HepG2 (cell line): ENCODE data around the gene COL8A1.

Experiments
- CHD4 ChIP-seq: fragments of 200-600 bp; sonication (generic); IDR thresholded peaks from 2 replicates; pipeline ENCODE4 v1.7.0; 2017; ENCODE audit warnings: mild to moderate bottlenecking, low read length, borderline replicate concordance
- EP300 ChIP-seq, 3 experiments: sonication (generic) in 1 of 3; formaldehyde crosslinking in 1 of 3; IDR thresholded peaks; 2 replicates each; pipeline versions ENCODE4 v1.5.1 to v1.6.1; 2011 to 2020; ENCODE audit warnings: low read depth in 2 of 3, low read length in 2 of 3, borderline replicate concordance in 1 of 3, improper control_type of control experiment in 1 of 3, mild to moderate bottlenecking in 1 of 3, missing genetic modification reagents in 1 of 3, moderate library complexity in 1 of 3
- FOXP1 ChIP-seq, 2 experiments: fragments of 450-650 bp in 1 of 2; IDR thresholded peaks; 2 replicates each; pipeline ENCODE4 v1.6.1; 2017 to 2018; ENCODE audit warnings: antibody characterized with exemption in 1 of 2
- HOXA9 ChIP-seq: sonication (generic); formaldehyde crosslinking; IDR thresholded peaks from 2 replicates; pipeline ENCODE4 v1.8.1; 2022; ENCODE audit warnings: missing genetic modification reagents, mild to moderate bottlenecking, moderate library complexity, borderline replicate concordance
- JUNB ChIP-seq: sonication (generic); formaldehyde crosslinking; IDR thresholded peaks from 2 replicates; pipeline ENCODE4 v1.8.0; 2022; ENCODE audit warnings: missing genetic modification reagents, mild to moderate bottlenecking, borderline replicate concordance
- REXO4 ChIP-seq: sonication (generic); formaldehyde crosslinking; IDR thresholded peaks from 2 replicates; pipeline ENCODE4 v1.8.0; 2022; ENCODE audit warnings: missing genetic modification reagents, mild to moderate bottlenecking, borderline replicate concordance
- ZBTB3 ChIP-seq: sonication (generic); formaldehyde crosslinking; IDR thresholded peaks from 2 replicates; pipeline ENCODE4 v1.4.0; 2020; ENCODE audit warnings: low read depth, mild to moderate bottlenecking, moderate library complexity, missing genetic modification reagents, borderline replicate concordance
- ZNF598 ChIP-seq: sonication (generic); formaldehyde crosslinking; IDR thresholded peaks from 2 replicates; pipeline ENCODE4 v1.5.1; 2020; ENCODE audit warnings: mild to moderate bottlenecking, missing genetic modification reagents, borderline replicate concordance
- ZSCAN20 ChIP-seq: sonication (generic); formaldehyde crosslinking; IDR thresholded peaks from 2 replicates; pipeline ENCODE4 v1.4.0; 2020; ENCODE audit warnings: missing genetic modification reagents, mild to moderate bottlenecking, borderline replicate concordance
- TF ChIP-seq, protein P1 (sequence below): sonication (generic); formaldehyde crosslinking; IDR thresholded peaks from 2 replicates; pipeline ENCODE4 v1.4.0; 2020; ENCODE audit warnings: missing genetic modification reagents, borderline replicate concordance
- TF ChIP-seq, protein P2 (sequence below): sonication (generic); formaldehyde crosslinking; IDR thresholded peaks from 2 replicates; pipeline ENCODE4 v1.5.0; 2020; ENCODE audit warnings: mild to moderate bottlenecking, missing genetic modification reagents, moderate library complexity
- TF ChIP-seq, protein P3 (sequence below): sonication (generic); formaldehyde crosslinking; IDR thresholded peaks from 2 replicates; pipeline ENCODE4 v1.4.0; 2020; ENCODE audit warnings: mild to moderate bottlenecking, missing genetic modification reagents, borderline replicate concordance

DNA sequence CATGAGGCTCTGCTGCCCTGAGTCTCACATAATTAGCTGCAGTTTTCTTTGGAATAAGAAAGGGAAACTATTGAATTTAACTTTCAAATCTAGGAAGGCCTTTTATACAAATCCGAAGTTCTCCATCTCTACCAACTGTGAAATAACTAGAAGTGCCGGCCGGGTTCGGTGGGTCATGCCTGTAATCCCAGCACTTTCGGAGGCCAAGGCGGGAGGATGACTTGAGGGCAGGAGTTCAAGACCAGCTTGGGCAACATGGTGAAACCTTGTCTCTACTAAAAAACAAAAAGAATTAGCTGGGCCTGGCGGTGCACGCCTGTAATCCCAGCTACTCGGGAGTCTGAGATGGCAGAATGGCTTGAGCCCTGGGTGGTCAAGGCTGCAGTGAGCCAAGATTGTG lies 43.6 kb downstream of the COL8A1 start:
- no peak for TF ChIP-seq HOXA9 (CRISPR knock-in tag)
- TF ChIP-seq, protein P1, sequence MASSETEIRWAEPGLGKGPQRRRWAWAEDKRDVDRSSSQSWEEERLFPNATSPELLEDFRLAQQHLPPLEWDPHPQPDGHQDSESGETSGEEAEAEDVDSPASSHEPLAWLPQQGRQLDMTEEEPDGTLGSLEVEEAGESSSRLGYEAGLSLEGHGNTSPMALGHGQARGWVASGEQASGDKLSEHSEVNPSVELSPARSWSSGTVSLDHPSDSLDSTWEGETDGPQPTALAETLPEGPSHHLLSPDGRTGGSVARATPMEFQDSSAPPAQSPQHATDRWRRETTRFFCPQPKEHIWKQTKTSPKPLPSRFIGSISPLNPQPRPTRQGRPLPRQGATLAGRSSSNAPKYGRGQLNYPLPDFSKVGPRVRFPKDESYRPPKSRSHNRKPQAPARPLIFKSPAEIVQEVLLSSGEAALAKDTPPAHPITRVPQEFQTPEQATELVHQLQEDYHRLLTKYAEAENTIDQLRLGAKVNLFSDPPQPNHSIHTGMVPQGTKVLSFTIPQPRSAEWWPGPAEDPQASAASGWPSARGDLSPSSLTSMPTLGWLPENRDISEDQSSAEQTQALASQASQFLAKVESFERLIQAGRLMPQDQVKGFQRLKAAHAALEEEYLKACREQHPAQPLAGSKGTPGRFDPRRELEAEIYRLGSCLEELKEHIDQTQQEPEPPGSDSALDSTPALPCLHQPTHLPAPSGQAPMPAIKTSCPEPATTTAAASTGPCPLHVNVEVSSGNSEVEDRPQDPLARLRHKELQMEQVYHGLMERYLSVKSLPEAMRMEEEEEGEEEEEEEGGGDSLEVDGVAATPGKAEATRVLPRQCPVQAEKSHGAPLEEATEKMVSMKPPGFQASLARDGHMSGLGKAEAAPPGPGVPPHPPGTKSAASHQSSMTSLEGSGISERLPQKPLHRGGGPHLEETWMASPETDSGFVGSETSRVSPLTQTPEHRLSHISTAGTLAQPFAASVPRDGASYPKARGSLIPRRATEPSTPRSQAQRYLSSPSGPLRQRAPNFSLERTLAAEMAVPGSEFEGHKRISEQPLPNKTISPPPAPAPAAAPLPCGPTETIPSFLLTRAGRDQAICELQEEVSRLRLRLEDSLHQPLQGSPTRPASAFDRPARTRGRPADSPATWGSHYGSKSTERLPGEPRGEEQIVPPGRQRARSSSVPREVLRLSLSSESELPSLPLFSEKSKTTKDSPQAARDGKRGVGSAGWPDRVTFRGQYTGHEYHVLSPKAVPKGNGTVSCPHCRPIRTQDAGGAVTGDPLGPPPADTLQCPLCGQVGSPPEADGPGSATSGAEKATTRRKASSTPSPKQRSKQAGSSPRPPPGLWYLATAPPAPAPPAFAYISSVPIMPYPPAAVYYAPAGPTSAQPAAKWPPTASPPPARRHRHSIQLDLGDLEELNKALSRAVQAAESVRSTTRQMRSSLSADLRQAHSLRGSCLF (CRISPR knock-in tag) = no peak
- TF ChIP-seq FOXP1 (IDR thresholded peaks at IDR 0.05) = no peak
- no peak for TF ChIP-seq FOXP1 (CRISPR knock-in tag; IDR thresholded peaks at IDR 0.05)
- TF ChIP-seq EP300 (IDR thresholded peaks at IDR 0.05; ENCODE audit: low read depth in 2 of 2, low read length in 2 of 2) = no peak
- no peak for TF ChIP-seq EP300 (CRISPR knock-in tag; IDR thresholded peaks at IDR 0.05; ENCODE audit: borderline replicate concordance)
- no peak for TF ChIP-seq JUNB (CRISPR knock-in tag)
- no peak for TF ChIP-seq ZNF598 (CRISPR knock-in tag)
- TF ChIP-seq, protein P2, sequence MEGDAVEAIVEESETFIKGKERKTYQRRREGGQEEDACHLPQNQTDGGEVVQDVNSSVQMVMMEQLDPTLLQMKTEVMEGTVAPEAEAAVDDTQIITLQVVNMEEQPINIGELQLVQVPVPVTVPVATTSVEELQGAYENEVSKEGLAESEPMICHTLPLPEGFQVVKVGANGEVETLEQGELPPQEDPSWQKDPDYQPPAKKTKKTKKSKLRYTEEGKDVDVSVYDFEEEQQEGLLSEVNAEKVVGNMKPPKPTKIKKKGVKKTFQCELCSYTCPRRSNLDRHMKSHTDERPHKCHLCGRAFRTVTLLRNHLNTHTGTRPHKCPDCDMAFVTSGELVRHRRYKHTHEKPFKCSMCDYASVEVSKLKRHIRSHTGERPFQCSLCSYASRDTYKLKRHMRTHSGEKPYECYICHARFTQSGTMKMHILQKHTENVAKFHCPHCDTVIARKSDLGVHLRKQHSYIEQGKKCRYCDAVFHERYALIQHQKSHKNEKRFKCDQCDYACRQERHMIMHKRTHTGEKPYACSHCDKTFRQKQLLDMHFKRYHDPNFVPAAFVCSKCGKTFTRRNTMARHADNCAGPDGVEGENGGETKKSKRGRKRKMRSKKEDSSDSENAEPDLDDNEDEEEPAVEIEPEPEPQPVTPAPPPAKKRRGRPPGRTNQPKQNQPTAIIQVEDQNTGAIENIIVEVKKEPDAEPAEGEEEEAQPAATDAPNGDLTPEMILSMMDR (CRISPR knock-in tag) = no peak
- no peak for TF ChIP-seq ZSCAN20 (CRISPR knock-in tag)
- TF ChIP-seq, protein P3, sequence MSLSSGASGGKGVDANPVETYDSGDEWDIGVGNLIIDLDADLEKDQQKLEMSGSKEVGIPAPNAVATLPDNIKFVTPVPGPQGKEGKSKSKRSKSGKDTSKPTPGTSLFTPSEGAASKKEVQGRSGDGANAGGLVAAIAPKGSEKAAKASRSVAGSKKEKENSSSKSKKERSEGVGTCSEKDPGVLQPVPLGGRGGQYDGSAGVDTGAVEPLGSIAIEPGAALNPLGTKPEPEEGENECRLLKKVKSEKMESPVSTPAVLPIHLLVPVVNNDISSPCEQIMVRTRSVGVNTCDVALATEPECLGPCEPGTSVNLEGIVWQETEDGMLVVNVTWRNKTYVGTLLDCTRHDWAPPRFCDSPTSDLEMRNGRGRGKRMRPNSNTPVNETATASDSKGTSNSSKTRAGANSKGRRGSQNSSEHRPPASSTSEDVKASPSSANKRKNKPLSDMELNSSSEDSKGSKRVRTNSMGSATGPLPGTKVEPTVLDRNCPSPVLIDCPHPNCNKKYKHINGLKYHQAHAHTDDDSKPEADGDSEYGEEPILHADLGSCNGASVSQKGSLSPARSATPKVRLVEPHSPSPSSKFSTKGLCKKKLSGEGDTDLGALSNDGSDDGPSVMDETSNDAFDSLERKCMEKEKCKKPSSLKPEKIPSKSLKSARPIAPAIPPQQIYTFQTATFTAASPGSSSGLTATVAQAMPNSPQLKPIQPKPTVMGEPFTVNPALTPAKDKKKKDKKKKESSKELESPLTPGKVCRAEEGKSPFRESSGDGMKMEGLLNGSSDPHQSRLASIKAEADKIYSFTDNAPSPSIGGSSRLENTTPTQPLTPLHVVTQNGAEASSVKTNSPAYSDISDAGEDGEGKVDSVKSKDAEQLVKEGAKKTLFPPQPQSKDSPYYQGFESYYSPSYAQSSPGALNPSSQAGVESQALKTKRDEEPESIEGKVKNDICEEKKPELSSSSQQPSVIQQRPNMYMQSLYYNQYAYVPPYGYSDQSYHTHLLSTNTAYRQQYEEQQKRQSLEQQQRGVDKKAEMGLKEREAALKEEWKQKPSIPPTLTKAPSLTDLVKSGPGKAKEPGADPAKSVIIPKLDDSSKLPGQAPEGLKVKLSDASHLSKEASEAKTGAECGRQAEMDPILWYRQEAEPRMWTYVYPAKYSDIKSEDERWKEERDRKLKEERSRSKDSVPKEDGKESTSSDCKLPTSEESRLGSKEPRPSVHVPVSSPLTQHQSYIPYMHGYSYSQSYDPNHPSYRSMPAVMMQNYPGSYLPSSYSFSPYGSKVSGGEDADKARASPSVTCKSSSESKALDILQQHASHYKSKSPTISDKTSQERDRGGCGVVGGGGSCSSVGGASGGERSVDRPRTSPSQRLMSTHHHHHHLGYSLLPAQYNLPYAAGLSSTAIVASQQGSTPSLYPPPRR (CRISPR knock-in tag) = no peak
- no peak for TF ChIP-seq REXO4
- no peak for TF ChIP-seq ZBTB3 (CRISPR knock-in tag)
- TF ChIP-seq CHD4 = no peak
